GM20000 (cell line): Measurements from ENCODE around the gene RBFOX1.

Experiments used
- DNase-seq: peaks from one replicate; pipeline ENCODE4 v3.0.0; 2012; ENCODE audit warnings: low spot score
- TF ChIP-seq, protein P1 (sequence below): IDR thresholded peaks from 2 replicates; pipeline ENCODE4 v1.5.1; 2012; ENCODE audit warnings: mild to moderate bottlenecking, control low read depth; ENCODE audit errors: extremely low read depth, missing control alignments

The RBFOX1 gene

DNA sequence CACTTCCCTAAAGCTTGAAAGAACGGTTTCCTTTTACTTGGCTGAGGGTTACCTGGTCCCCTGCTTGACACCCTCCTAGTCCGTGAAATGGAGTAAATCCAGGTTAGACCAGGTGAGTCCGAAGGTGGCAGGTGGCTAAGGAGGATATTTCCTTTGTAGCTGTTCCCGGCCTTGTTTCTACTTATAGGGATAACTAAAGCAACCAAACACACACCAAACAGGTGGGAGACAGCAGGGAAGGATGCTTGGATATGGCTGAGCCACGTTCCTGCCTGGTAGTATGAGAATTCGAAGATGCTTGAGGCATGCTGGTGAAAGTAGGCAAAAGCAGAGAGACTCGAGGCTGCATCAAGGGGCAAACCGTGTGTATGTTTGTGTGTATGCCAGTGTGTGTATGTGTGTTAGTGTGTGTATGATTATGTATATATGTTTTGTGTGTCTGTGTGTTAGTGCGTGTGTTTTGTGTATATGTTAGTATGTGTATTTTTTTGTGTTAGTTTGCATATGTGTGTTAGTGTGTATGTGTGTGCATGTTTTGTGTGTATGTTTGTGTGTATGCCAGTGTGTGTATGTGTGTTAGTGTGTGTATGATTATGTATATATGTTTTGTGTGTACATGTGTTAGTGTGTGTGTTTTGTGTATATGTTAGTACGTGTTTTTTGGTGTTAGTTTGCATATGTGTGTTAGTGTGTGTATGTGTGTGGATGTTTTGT is 28.9 kb downstream of the RBFOX1 start:
- TF ChIP-seq, protein P1, sequence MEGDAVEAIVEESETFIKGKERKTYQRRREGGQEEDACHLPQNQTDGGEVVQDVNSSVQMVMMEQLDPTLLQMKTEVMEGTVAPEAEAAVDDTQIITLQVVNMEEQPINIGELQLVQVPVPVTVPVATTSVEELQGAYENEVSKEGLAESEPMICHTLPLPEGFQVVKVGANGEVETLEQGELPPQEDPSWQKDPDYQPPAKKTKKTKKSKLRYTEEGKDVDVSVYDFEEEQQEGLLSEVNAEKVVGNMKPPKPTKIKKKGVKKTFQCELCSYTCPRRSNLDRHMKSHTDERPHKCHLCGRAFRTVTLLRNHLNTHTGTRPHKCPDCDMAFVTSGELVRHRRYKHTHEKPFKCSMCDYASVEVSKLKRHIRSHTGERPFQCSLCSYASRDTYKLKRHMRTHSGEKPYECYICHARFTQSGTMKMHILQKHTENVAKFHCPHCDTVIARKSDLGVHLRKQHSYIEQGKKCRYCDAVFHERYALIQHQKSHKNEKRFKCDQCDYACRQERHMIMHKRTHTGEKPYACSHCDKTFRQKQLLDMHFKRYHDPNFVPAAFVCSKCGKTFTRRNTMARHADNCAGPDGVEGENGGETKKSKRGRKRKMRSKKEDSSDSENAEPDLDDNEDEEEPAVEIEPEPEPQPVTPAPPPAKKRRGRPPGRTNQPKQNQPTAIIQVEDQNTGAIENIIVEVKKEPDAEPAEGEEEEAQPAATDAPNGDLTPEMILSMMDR = no peak
- no peak for DNase-seq

- DNase-seq = no peak
- TF ChIP-seq, protein P1 = no peak
Measured at GRCh38 chr16:7362231-7362630, 29.6 kb downstream of the RBFOX1 start.

- no peak for DNase-seq
- TF ChIP-seq, protein P1 = no peak
Measured at GRCh38 chr16:7363422-7364417, 31.1 kb downstream of the RBFOX1 start.

- TF ChIP-seq, protein P1 = no peak
Measured at GRCh38 chr16:7366041-7366440, 33.4 kb downstream of the RBFOX1 start.

DNA sequence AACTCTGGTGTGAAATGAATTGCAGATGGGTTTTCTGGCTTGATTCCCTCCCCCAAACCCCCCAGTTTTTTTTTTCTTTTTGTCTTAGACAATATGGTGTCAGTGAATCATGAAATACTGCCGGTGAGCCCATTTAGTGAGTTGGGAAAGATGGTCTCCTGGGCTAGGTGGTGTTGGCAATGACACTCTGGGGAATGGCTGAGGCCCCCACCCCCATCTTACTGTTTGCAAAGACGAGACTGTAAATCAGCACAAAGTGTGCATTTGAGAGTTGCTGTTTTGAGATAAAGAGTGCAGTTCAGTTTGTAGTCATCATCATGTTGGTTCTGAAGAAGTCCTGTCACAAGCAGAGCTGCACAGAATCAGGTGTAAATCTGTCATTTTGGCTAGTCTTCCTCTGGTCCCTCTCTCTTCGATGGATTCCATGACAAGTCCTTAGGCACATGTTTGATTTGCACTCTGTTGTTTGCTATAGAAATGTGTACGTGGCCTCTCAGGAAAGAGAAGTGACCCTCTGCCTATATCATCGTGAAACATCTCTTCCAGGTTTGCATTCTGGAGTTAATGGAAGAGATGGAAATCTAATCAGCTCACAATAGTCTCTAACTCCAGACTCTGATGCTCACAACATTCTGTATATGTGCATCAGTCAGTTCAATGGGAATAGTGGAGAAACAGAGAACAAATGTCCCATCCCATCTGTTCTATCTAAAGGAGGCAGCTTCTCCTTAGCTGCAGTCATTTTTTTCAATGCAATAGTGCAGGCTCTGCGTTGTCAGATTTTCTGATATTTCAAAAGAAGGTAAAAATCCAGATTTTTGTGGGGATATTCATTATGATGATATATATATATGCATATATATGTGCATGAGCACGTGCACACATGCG is 34.6 kb downstream of the RBFOX1 start:
- TF ChIP-seq, protein P1 = no peak
- no peak for DNase-seq

More at GRCh38 chr16:7366041-7366440, 33.4 kb downstream of the RBFOX1 start:
- DNase-seq = no peak

GRCh38 chr16:7369204-7369603 is 36.6 kb downstream of the RBFOX1 start:
- TF ChIP-seq, protein P1 = no peak
- no peak for DNase-seq
